Skeletal muscle cell (primary cell): ENCODE results near the gene SMIM14.
"Not testable (repeated sequence)": the region's sequence is repeated elsewhere in the genome, so short reads cannot be mapped to it uniquely, and the experiment has no call there.

Experiments
- DNase-seq: peaks from one replicate; pipeline ENCODE4 v3.0.0-alpha.2; 2010; ENCODE audit warnings: low read depth
- H3K4me3 ChIP-seq: 2 replicates; pipeline ENCODE4 v1.5.1; 2011; ENCODE audit warnings: low read depth, mild to moderate bottlenecking, control low read depth, low read length, moderate library complexity

The SMIM14 gene

DNA sequence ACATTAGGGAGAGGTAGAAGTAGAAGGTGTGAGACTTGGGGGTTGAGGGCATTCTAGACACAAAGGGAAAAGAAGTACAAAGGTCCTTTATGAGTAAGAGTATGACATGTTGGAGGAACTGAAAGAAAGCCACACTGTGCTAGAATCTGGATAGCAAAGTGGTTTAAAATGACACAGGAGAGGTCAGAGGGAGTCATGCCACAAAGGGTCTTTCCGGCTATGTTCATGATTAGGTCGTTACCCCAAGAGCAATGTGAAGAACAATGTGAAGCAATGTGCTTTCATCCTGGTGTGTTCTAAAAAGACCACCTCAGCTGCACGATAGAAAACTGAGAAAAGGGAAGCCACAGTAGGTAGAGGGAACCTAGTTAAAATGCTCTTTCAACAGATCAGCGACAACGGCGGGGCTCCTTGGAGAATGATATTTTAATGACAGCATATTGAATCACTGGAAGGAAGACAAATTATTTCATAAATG, 29.2 kb downstream of the SMIM14 start:
- H3K4me3 ChIP-seq = no peak overlapping the region
- no peak for DNase-seq

DNA sequence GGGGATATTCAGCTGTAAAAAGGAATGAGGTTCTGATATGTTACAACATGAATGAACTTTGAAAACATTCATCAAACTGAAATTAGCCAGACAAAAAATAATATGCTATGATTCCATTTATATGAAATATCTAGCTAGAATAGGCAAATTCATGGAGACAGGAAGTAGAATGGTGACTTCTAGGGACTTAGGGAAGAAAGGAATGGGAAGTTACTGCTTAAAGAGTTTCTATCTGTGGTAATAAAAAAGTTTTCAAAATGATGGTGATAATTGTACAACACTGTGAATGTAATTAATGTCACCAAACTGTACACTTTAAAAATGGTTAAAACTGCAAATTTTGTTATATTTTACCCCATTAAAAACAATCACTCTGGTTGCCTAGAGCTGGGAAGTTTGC, 30.2 kb downstream of the SMIM14 start:
- no peak for DNase-seq
- H3K4me3 ChIP-seq = no peak overlapping the region

DNA sequence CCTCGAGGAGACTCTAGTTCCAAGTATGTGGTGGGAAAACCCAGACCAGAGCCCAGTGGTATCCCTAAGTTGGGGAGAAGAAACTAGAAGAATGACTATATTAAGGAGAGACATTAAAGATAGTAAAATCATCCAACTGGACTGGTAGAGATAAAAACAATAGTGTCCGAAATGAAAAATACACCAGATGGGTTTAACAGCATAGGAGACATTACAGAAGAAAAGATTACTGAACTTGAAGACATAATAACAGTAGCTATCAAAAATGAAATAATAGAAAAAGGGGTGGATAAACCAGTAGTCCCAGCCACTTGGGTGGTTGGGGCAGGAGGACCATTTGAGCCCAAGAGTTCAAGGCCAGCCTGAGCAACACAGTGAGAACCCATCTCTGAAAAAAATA, 31.9 kb downstream of the SMIM14 start:
- no peak overlapping the region for H3K4me3 ChIP-seq
- no peak for DNase-seq

DNA sequence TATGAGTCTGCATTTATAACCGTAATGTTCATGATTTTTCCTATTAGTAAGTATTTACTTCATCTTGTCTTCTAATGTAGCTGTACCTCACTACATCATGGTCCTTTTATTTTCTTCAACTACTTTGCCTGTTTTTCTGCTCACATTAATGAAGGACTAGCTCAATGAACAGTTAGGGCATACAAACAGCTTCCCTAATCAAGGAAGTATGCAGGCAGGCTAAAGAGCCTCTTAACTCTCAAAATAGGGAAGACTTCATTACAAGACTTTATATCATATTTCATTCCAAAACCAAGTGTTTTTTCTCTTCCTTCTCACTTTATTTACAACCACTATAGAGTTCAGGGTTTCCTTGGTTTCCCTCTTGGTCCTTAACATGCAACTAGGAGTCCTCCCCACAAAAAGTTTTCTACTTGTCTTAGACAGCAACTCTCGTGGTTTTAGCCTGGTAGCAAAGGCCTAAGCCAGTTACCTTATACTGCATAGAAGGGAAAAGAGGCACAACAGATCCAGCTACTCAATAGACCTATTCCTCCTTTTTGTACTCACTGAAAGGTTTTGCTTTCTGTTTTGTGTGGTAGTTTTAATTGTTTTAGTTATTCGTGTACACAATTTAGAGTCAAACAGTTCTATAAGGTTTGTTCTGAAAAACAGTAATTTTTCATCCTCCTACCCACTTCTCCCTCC, 40.8 kb downstream of the SMIM14 start:
- H3K4me3 ChIP-seq = no peak overlapping the region
- DNase-seq = no peak

DNA sequence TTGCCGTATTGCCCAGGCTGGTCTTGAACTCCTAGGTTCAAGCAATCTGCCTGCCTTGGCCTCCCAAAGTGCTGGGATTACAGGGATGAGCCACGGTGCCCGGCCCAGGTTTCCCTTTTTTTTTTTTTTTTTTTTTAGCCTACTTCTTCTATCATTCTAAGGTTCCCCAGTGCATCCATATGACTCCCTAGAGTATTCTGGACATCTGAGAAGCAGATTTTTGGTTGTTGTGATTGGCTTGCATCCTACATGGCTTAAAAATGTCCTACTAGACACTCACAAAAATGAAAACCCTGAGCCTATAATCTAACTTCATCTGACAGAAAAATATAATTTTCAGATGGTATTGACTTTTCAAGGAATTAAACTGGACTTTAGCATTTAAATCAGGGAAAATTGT, 41.7 kb downstream of the SMIM14 start:
- no peak overlapping the region for H3K4me3 ChIP-seq
- no peak for DNase-seq

DNA sequence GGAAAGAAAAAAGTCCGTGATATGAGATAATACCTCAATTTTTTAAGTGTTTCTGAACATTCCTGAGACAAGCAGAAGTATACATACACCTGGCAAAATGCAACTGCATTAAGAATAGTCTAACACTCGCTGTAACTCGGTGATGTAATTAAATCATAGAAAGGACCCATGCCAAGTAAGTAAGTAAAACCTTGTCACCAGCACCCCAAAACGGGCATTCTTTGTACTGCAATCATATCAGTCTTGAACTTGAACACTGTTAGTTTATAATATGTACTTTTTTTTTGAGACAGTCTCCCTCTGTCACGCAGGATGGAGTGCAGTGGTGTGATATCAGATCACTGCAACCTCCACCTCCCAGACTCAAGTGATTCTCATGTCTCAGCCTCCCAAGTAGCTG, 47.4 kb downstream of the SMIM14 start:
- DNase-seq = no peak
- no peak overlapping the region for H3K4me3 ChIP-seq

DNA sequence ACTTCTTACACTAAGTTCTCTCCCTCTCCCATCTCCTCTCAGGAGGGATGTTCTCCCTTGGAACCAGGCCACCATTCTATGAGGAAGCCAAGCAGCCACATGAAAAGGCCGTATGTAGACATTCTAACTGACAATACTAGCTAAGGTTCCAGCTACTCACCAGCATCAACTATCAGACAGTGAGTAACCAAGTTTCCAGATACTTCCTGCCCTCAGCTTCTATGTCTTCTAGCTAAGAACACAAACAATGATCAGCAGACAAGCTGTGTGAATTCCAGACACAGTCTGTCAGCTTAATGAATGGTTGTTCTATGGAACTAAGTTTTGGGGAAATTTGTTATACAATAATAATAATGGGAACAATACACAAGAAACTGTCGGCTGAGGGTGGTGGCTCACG, 50.8 kb downstream of the SMIM14 start:
- no peak overlapping the region for H3K4me3 ChIP-seq
- peak; percentile 47 for DNase-seq

DNA sequence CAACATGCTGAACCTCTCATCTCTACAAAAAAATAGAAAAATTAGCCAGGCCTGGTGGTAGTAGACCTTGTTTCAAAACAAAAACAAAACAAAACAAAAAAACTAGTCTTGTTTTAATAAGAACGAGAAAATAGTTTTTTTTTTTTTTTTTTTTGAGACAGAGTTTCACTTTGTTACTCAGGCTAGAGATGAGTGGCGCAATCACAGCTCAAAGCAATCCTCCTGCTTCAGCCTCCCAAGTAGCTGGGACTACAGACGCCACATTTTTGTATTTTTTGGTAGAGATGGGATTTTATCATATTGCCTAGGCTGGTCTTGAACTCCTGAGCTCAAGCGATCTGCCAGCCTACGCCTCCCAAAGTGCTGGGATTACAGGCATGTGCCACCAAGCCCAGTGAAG, 63.7 kb downstream of the SMIM14 start:
- no peak for DNase-seq
- H3K4me3 ChIP-seq = no peak overlapping the region

DNA sequence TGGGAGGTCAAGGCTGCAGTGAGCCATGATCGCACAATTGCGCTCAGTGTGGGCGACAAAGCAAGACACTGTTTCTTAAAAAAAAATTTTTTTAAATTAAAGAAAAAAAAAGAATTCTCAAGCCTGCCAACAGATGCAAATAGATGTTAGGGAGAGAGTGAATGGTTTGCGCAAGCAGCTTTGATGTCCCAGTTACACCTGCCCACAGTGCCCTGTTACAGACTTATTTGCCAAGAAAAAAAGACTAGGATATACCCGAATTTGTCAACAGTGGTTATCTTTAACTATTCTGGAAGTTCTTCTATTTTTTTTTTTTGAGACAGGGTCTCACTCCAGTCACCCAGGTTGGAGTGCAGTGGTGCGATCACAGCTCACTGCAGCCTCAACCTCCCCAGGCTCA, 67.2 kb downstream of the SMIM14 start:
- DNase-seq = no peak
- no peak overlapping the region for H3K4me3 ChIP-seq

DNA sequence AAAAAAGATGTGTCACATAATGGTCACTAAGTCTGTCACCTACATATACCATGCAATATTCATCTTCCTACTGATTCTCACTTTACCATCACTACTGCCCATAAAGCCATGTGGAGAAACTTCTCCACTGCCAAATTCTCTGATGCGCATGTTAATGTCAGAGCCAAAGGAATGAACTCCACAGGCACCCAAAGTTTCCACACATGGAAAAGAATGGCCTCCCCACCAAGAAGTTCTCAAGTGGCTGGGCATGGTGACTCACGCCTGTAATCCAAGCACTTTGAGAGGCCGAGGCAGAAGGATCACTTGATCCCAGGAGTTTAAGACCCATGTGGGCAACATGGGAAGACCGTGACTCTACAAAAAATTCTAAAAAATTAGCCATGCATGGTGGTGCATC, 67.6 kb downstream of the SMIM14 start:
- no peak overlapping the region for H3K4me3 ChIP-seq
- DNase-seq = no peak

DNA sequence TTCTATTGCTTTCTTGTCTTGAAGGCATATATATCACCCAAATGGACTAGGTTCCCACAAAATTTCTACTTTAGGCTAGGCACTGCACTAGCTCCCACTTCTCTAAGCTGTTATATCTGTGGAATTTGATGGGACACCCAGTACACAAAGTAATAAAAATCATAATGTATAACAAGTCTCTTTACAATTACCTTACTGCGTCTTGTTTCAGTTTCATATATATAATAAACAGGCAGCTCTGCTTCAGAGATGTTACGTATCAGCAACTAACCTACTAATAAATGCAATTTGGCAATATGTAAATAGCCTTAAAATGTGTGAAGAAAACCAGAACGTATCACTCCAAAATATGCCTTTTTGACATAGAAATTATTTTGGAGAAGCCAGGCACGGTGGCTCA, 69.5 kb downstream of the SMIM14 start:
- no peak overlapping the region for H3K4me3 ChIP-seq
- DNase-seq = no peak

DNA sequence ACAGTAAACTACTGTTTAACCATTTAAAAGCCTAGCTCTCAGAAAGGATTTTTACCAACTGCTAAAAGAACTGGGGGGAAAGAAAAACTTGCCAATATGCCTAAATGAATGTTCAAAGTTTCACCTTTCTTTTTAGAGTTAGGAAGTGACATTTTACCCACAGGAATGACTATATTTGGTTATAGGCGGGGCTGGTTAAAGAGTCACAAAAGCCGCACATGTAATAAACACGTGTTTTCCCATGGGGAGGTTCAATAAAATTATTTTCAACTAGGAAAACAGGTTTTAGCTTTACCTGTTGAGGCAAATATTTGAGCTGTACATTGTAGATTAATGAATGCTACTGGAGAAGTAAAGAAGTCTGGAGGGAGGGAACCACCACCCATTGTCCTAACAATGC, 69.9 kb downstream of the SMIM14 start:
- H3K4me3 ChIP-seq = no peak overlapping the region
- no peak for DNase-seq

DNA sequence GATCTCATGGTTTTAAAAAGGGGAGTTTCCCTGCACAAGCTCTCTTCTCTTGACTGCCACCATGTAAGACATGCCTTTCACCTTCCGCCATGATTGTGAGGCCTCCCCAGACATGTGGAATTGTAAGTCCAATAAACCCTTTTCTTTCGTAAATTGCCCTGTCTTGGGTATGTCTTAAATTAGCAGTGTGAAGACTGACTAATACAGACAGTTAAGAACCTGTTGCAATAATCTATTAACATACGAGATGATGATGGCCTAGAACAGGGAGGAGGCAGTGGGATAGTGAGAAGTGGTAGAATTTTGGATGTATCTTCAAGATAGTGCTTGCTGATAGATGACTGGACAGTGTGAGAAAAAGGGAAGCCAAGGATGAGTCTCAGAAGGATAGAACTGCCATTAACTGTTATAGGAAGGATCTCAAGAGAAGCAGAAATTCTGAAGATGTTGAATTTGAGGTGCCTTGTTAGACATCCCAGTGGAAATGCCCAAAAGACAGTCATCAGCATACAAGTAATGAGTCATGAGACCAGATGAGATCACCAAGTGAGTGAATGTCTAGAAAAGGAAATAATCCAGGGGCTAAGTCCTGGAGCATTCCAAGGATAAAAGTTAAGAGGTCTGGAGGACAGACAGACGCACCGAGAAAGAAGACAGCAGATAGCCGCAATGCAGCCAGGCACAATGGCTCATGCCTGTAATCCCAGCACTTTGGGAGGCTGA, 72.6 kb downstream of the SMIM14 start:
- peak; percentile 64 for DNase-seq
- no peak overlapping the region for H3K4me3 ChIP-seq

DNA sequence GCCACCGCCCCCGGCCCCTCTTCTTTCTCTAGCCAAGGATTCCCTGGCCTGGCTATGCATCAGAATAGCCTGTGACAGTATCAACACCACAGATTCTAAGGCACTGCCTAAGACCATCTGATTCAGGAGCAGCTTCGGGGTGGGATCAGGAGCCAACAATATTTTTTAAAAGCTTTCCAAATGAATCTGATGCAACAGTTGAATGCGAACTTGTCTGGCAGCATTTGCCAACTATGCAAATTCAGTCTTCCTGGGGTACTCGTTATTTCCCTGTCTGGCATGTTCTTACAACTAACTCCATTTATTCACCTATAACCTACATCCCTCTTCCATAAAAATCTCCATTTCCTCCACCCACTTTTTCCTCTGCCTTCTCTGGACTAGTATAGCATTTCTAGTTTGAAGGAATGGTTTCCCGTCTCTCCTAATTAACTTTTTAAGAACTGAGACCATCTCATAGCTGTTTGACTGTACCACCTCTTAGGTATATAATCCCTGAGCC, 75.3 kb downstream of the SMIM14 start:
- H3K4me3 ChIP-seq = no peak overlapping the region
- DNase-seq = no peak

DNA sequence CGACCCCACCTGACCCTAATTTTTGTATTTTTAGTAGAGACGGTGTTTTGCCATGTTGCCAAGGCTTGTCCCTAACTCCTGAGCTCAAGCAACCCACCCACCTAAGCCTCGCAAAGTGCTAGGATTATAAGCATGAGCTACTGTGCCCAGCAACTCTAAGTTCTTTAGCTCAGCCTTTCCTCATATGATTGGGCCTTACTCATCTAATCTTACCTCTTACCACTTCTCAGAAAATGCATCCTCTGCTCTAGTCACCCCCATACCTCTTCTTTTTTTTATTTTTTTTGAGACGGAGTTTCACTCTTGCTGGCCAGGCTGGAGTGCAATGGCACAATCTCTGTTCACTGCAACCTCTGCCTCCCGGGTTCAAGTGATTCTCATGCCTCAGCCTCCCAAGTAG, 75.9 kb downstream of the SMIM14 start:
- no peak for DNase-seq
- no peak overlapping the region for H3K4me3 ChIP-seq

DNA sequence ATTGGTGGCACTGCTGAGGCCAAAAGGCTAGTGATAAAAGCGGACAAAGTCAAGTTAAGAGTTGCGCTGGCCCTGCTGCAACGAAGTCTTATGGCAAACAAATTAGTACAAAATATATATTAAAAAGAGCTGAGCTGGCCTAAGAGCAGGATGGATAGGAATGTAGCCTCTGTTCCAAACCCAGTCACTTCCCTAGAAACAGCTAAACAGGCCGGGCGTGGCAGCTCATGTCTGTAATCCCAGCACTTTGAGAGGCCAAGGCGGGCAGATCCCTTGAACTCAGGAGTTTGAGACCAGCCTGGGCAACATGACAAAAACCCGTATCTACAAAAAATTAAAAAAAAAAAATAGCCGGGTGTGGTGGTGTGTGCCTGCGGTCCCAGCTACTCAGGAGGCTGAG, 79.0 kb downstream of the SMIM14 start:
- no peak for DNase-seq
- H3K4me3 ChIP-seq = no peak overlapping the region

DNA sequence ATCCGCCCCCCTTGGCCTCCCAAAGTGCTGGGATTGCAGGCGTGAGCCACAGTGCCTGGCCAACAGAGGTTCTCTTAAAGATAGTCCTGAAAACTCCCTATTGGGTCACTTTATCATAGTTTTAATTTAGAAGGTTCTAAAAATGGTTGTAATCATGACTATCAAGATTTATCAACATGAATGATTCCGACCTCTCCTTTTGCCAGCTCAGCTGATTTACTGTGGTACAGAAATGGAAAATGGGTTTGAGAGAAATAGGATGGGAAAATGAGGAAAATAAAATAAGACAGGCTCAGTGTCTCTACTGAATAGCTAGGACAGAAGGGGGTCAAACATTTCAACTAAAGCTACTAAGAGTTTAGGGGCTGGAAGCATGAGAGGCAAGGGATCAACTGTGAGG, 83.2 kb downstream of the SMIM14 start:
- no peak for DNase-seq
- no peak overlapping the region for H3K4me3 ChIP-seq

DNA sequence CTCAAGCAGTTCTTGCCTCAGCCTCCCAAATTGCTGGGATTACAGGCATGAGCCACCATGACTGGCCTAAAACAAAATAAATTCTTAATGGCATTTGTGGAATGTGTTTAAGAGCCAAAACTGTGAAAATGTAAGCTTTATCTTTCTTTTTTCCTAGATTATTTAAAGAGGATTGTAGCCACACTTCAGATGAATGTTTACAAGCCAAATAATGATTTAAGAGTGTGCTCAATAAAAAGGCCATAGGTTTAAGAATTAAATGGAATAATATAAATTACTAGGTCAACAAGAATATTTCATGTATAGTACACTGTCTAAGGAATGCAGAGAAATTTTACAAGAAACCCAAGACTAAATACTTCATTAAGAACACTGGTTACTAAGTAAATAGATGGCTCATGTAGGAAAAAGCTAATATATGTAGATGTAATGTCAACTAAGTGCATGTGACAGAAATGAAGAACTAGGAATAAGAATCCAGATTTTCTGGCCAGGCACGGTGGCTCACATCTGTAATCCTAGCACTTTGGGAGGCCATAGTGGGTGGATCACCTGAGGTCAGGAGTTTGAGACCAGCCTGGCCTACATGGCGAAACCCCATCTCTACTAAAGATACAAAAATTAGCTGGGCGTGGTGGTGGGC, 90.1 kb downstream of the SMIM14 start:
- no peak for DNase-seq
- no peak overlapping the region for H3K4me3 ChIP-seq

DNA sequence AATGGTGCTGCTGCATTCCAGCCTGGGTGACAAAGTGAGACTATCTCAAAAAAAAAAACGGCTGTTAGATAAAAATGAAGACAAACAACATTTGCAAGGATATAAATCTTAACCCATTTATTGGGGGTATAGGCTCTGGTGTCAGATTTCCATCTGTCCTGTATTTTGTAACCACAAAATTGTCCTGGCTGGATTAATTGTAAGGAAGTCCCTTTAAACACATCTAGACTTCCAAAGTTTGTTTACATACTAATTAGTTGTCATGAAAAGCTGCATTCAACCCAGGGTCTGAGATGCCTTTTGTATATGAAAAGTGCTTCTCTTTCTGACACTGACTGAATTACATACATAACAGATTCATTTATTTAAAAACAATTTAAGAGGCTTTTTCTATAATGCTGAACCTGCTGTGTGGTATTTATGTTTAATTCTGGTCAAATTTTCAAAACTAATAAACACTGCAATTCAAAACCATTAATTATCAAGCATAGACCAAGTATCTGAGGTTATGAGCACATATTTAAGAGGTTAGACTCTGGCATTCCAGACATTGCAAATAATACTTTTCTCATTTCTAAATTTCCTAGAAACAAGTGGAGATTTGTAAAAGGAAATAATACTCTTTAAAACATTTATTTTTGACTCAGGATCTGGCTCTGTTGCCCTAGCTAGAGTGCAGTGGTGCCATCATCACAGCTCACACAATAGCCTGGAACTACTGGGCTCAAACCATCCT, 93.9 kb downstream of the SMIM14 start:
- DNase-seq = no peak
- no peak overlapping the region for H3K4me3 ChIP-seq

DNA sequence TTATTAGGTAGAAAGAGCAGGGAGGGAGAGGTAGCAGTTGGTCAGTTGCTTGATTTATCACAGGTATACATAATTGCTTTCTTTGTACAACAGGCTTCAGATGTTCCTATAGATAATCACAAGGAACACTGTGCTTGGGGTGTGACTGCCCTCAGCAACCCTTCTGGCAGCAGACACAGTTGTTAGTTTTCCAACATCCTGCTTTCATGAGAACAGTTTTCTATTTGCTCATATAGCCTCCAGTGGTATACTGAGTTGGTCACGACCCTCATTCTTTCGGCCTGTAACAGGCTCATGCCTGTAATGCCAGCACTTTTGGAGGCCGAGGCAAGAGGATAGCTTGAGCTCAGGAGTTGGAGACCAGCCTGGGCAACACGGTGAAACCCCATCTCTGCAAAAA, 94.6 kb downstream of the SMIM14 start:
- DNase-seq, H3K4me3 ChIP-seq: not testable (repeated sequence)
